NOMO-1 (cell line): Measurements from ENCODE around the gene NPAS1.
"Not testable (repeated sequence)": the region's sequence is repeated elsewhere in the genome, so short reads cannot be mapped to it uniquely, and the experiment has no call there.

Experiments
- DNase-seq, 2 experiments: peaks; one replicate each; lab custom pipeline; 2025; ENCODE audit not compliant: unreplicated experiment in 2 of 2; lab: John Stamatoyannopoulos, UW

NPAS1 gene

GRCh38 chr19:47044946-47045866, 25.6 kb downstream of the NPAS1 start:
- DNase-seq = no peak

- DNase-seq = no peak
Measured at GRCh38 chr19:47045867-47046470, 26.3 kb downstream of the NPAS1 start.

- DNase-seq = no peak
Measured at GRCh38 chr19:47047272-47047762, 27.7 kb downstream of the NPAS1 start.

- DNase-seq = peak; percentile 93 to 95
Measured at GRCh38 chr19:47047763-47048405, 28.2 kb downstream of the NPAS1 start.

GRCh38 chr19:47049307-47049700, 29.7 kb downstream of the NPAS1 start:
- DNase-seq = no peak

GRCh38 chr19:47050562-47050961, 30.9 kb downstream of the NPAS1 start:
- not testable (repeated sequence) for DNase-seq

GRCh38 chr19:47056411-47056810, 36.8 kb downstream of the NPAS1 start:
- no peak for DNase-seq

- DNase-seq = no peak
Measured at GRCh38 chr19:47057328-47057727, 37.7 kb downstream of the NPAS1 start.

GRCh38 chr19:47058621-47059022, 39.0 kb downstream of the NPAS1 start:
- no peak for DNase-seq

GRCh38 chr19:47063874-47064273, 44.2 kb downstream of the NPAS1 start:
- DNase-seq = no peak

- no peak for DNase-seq
Measured at GRCh38 chr19:47065242-47065641, 45.6 kb downstream of the NPAS1 start.

- no peak for DNase-seq
Measured at GRCh38 chr19:47066376-47067214, 47.0 kb downstream of the NPAS1 start.

GRCh38 chr19:47067215-47067847, 47.7 kb downstream of the NPAS1 start:
- no peak for DNase-seq

- no peak for DNase-seq
Measured at GRCh38 chr19:47068246-47068645, 48.6 kb downstream of the NPAS1 start.

- no peak for DNase-seq
Measured at GRCh38 chr19:47068876-47069406, 49.3 kb downstream of the NPAS1 start.

GRCh38 chr19:47069795-47070194, 50.2 kb downstream of the NPAS1 start:
- no peak for DNase-seq

GRCh38 chr19:47070756-47071155, 51.1 kb downstream of the NPAS1 start:
- no peak for DNase-seq

GRCh38 chr19:47071731-47072130, 52.1 kb downstream of the NPAS1 start:
- DNase-seq = no peak

GRCh38 chr19:47072323-47072722, 52.7 kb downstream of the NPAS1 start:
- no peak for DNase-seq

GRCh38 chr19:47073574-47073973, 53.9 kb downstream of the NPAS1 start:
- DNase-seq = no peak
